Activated T-cell treated with anti-CD3 and anti-CD28 coated beads for 1 hour (primary cell): ENCODE measurements around the gene INPP4B.

Experiments
- DNase-seq: peaks from one replicate; pipeline ENCODE4 v3.0.0-alpha.2; 2020; ENCODE audit warnings: low read depth

INPP4B gene

GRCh38 chr4:142467088-142467487 is 379.0 kb downstream of the INPP4B start:
- DNase-seq: no peak

GRCh38 chr4:142465526-142465925 is 380.6 kb downstream of the INPP4B start:
- no peak for DNase-seq

GRCh38 chr4:142463206-142463605 is 382.9 kb downstream of the INPP4B start:
- no peak for DNase-seq

- DNase-seq: no peak
These were observed 393.8 kb downstream of the INPP4B start for GRCh38 chr4:142452161-142452855.

GRCh38 chr4:142449771-142450373 is 396.2 kb downstream of the INPP4B start:
- no peak for DNase-seq

- DNase-seq: no peak
These were observed 399.1 kb downstream of the INPP4B start for GRCh38 chr4:142447009-142447408.

GRCh38 chr4:142443469-142443868 is 402.6 kb downstream of the INPP4B start:
- DNase-seq: no peak

GRCh38 chr4:142440093-142440492 is 406.0 kb downstream of the INPP4B start:
- no peak for DNase-seq

GRCh38 chr4:142435599-142436235 is 410.4 kb downstream of the INPP4B start:
- DNase-seq: no peak

- DNase-seq: no peak
These were observed 411.4 kb downstream of the INPP4B start for GRCh38 chr4:142434519-142435224.

- DNase-seq: no peak
These were observed 417.4 kb downstream of the INPP4B start for GRCh38 chr4:142428715-142429114.

GRCh38 chr4:142427456-142427855 is 418.6 kb downstream of the INPP4B start:
- no peak for DNase-seq

GRCh38 chr4:142423861-142424260 is 422.2 kb downstream of the INPP4B start:
- no peak for DNase-seq

- no peak for DNase-seq
These were observed 425.6 kb downstream of the INPP4B start for GRCh38 chr4:142420311-142421095.

GRCh38 chr4:142419712-142420111 is 426.4 kb downstream of the INPP4B start:
- no peak for DNase-seq

GRCh38 chr4:142418697-142419096 is 427.4 kb downstream of the INPP4B start:
- DNase-seq: no peak

GRCh38 chr4:142416711-142417275 is 429.3 kb downstream of the INPP4B start:
- no peak for DNase-seq

GRCh38 chr4:142416121-142416520 is 430.0 kb downstream of the INPP4B start:
- DNase-seq: no peak

- no peak for DNase-seq
These were observed 431.6 kb downstream of the INPP4B start for GRCh38 chr4:142414366-142414990.

GRCh38 chr4:142413485-142413884 is 432.6 kb downstream of the INPP4B start:
- no peak for DNase-seq

- no peak for DNase-seq
These were observed 434.1 kb downstream of the INPP4B start for GRCh38 chr4:142411993-142412392.
